Vagina (tissue), 2 donors: ENCODE data around the gene EHD1.

ENCODE experiments used
- POLR2A ChIP-seq, 2 donors: fragments of 450-650 bp; IDR thresholded peaks; one replicate each; pipeline ENCODE4 v1.6.1; 2017; ENCODE audit warnings: antibody characterized with exemption in 2 of 2, mild to moderate bottlenecking in 2 of 2, moderate library complexity in 2 of 2
- POLR2AphosphoS5 ChIP-seq, 2 donors: sonication (generic); formaldehyde crosslinking; IDR thresholded peaks; one replicate each; pipeline ENCODE4 v1.9.0; 2017; ENCODE audit warnings: antibody characterized with exemption in 2 of 2, mild to moderate bottlenecking in 2 of 2, low read depth in 1 of 2; ENCODE audit not compliant: insufficient read depth in 1 of 2

DNA sequence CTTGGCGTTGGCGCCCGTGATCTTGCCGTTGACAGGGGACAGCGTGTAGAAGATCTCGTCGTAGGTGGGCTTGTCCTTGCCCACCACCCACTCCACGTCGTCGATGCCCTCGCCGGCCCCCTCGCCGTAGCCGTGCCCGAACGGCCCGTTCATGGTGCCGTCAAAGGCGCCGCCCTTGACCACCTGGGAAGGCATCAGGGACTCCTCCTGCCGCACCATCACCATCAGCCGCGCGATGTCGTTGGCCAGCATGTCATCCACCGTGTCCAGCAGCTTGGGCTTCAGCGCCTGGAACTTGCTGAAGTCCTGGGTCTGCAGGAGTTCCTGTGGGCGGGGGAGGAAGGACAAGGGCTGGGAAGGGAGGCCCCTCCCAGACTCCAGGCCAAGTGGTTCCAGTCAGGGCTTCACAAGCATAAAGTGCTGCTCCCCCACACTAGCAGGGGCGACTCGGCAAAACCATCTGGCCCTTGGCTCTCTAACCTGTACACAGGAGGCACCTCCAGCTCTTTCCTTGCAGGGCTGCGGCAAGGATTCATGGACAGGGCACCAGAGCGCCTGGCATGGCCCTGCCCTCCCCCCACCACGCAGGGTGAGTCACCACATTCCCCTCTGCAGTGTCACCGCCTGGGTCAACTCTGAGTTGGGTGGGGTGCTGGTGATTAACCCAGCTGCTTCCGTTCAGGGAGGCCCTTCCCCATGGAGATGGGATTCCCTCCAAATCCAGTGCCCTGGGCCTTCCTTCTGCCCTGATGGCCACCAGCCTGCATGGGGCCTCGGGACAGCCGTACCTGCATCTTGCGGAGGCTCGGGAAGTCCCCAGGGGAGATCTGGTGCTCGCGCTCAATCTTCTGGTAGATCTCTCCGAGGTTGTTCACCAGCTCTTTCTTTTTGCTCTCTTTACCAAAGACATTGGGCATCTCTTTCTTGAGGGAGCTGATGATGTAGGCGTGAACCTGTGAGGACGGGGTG lies 23.6 kb downstream of the EHD1 start:
- TF ChIP-seq POLR2AphosphoS5 (IDR thresholded peaks at IDR 0.05; ENCODE audit: insufficient read depth in 1 of 2, low read depth in 1 of 2) = peak; percentile 92 to 93
- no peak for TF ChIP-seq POLR2A (IDR thresholded peaks at IDR 0.05)
